ENCODE data around the gene CD99.
"Not testable (repeated sequence)": the region's sequence is repeated elsewhere in the genome, so short reads cannot be mapped to it uniquely, and the experiment has no call there.

Gene CD99

GRCh38 chrX:2780472-2781225 is 89.6 kb downstream of the CD99 start:
- DNase-seq: not testable (repeated sequence)

GRCh38 chrX:2781226-2781571 is 90.1 kb downstream of the CD99 start:
- DNase-seq: no peak

DNA sequence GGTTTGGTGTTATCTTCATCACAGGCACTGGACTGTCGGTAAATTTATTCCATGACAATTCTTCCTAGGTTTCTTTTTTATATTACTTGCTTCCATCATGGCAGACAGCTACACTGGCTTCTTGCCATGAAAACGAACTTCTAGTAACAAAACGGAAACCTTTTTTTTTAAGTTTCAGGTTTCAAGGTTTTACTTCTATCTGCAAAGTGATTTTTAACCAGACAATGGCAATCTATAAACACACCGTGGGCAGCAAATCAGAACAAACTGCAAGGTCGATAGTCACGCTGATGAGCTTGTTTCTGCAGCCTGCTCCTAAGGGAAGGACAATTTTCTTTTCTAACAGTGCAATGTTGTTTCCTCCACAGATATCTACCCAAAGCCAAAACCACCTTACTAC is 90.6 kb downstream of the CD99 start:
- no peak for DNase-seq

DNA sequence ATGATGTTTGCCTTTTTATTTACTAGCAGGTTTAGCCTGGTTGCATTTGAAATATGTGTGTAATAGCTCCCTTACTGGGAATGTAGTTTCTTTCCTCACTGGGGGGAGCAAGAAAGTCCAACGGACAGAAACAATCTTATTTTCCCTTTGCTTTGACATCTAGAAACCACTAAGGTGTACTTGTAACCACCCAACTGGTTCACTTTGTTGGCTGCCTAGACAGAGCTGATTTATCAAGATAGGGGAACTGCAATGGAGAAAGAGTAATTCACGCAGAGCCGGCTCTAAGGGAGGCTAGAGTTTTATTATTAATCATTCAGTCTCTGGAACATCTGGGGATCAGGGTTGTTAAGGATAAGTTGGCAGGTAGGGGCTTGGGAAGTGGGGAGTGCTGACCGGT is 91.1 kb downstream of the CD99 start:
- no peak for DNase-seq

DNA sequence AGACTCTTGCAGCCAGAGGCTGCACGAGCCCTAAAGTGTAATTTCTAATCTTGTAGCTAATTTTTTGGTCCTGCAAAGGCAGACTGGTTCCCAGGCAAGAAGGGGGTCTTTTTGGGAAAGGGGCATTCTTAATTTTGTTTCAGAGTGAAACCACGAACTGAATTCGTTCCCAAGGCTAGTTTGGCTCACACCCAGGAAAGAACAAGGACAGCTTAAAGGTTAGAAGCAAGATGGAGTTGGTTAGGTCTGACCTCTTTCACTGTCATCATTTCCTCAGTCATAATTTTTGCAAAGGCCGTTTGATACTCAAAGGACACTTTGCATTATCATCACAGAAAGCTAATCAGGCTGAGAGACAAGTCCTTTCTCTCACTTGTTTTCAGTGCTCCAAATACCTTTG is 91.7 kb downstream of the CD99 start:
- DNase-seq: no peak

DNA sequence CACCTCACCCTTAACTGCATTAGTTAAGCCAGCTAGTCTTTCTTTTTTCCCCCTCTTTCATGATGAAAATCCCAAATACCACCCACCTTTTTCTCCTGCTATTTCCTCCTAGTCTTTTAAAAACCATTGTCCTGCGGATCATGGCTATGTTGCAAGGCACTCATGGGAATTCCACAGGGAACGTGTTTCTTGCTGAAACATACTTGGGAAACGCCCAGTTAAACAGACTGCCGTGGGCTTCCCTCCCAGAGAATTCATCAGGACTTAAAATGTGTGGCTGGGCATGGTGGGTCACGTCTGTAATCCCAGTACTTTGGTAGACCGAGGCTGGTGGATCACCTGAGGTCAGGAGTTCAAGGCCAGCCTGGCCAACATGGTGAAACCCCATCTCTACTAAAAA is 92.9 kb downstream of the CD99 start:
- DNase-seq: no peak

DNA sequence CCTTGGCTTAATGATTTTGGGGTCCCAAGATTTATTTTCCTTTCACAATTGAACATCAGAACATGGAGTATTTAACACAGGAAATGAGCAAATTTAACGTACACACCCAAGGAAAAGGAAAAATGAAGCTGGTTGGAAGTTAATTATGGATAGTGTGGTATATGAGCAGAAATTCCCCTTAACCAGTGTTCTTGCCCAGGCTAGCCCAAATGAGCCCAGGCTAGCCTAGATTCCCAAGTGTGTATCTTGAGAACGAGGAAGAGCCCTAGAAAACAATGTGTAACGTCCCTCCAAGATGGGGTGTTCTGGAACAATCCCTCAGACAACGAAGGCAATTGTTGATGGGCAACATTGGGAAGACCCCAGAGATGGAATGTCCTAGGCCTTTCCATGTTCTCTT is 94.4 kb downstream of the CD99 start:
- DNase-seq: no peak

DNA sequence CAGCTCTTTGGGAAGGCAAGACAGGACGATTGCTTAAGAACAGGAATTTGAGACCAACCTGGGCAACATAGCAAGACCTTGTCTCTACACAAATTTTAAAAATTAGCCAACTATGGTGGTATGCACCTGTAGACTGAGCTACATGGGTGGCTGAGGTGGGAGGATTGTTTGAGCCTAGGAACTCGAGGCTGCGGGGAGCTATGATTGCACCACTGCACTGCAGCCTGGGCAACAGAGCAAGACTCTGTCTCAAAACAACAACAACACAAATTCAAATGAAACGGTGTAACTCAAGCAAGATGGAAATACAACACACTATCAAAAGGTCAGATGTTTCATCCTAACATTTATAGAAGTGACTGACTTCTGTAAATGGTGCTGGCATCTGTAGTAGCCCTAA is 97.9 kb downstream of the CD99 start:
- DNase-seq: no peak

DNA sequence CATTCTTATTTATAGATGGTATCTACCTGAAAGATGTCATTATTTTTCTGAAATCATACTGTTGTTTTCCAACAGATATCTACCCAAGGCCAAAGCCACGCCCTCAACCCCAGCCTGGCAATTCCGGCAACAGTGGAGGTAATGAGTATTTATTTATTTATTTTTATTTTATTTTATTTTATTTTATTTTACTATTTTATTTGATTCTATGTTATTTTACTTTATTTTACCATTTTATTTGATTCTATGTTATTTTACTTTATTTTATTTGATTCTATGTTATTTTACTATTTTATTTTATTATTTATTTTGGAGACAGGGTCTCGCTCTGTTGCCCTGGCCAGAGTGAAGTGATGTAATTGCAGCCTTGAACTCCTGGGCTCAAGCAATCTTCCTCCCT is 98.5 kb downstream of the CD99 start:
- DNase-seq: no peak
